GM12878 (cell line): ENCODE measurements around the gene NDE1. TPM values are rescaled to one million over a fixed set of nuclear protein-coding genes. Genes with fewer than 3 reads are reported as not detected.

Source experiments
- CBFB ChIP-seq: IDR thresholded peaks from 2 replicates; pipeline ENCODE4 v1.6.1; 2016; ENCODE audit warnings: antibody characterized with exemption, low read depth
- CBX3 ChIP-seq: fragments of 200-600 bp; sonication (generic); IDR thresholded peaks from 2 replicates; pipeline ENCODE4 v1.6.1; 2016; ENCODE audit warnings: low read depth, borderline replicate concordance
- EED ChIP-seq: sonication (generic); IDR thresholded peaks from 2 replicates; pipeline ENCODE4 v1.6.1; 2016; ENCODE audit warnings: antibody characterized with exemption, low read depth
- GATAD2B ChIP-seq: fragments of 450-650 bp; conservative IDR thresholded peaks from 2 replicates; pipeline ENCODE4 v1.6.1; 2017; ENCODE audit warnings: low read depth, mild to moderate bottlenecking, moderate library complexity
- HDAC2 ChIP-seq: fragments of 200-600 bp; sonication (generic); IDR thresholded peaks from 2 replicates; pipeline ENCODE4 v1.6.1; 2017
- KAT2A ChIP-seq: conservative IDR thresholded peaks from 2 replicates; pipeline ENCODE4 v1.6.1; 2011; ENCODE audit warnings: low read depth, low read length; ENCODE audit not compliant: control insufficient read depth
- MTA2 ChIP-seq: fragments of 450-650 bp; IDR thresholded peaks from 2 replicates; pipeline ENCODE4 v1.6.1; 2016; ENCODE audit warnings: low read depth, mild to moderate bottlenecking, moderate library complexity
- MTA3 ChIP-seq: IDR thresholded peaks from 2 replicates; pipeline ENCODE4 v1.6.1; 2012; ENCODE audit warnings: low read length, inconsistent platforms, borderline replicate concordance
- NFYA ChIP-seq: IDR thresholded peaks from 2 replicates; pipeline ENCODE4 v1.6.1; 2011; ENCODE audit warnings: low read depth, mild to moderate bottlenecking, low read length, improper control_type of control experiment, borderline replicate concordance
- NR2C1 ChIP-seq: fragments of 450-650 bp; IDR thresholded peaks from 2 replicates; pipeline ENCODE4 v1.6.1; 2017; ENCODE audit warnings: antibody characterized with exemption, mild to moderate bottlenecking, moderate library complexity
- NRF1 ChIP-seq: conservative IDR thresholded peaks from 2 replicates; pipeline ENCODE4 v1.6.1; 2011; ENCODE audit warnings: mild to moderate bottlenecking, low read depth, low read length, improper control_type of control experiment
- PAX5 ChIP-seq: IDR thresholded peaks from 2 replicates; pipeline ENCODE4 v1.6.1; 2011; ENCODE audit warnings: low read depth, low read length, borderline replicate concordance
- RB1 ChIP-seq: fragments of 450-650 bp; formaldehyde crosslinking; IDR thresholded peaks from 2 replicates; pipeline ENCODE4 v1.6.1; 2017; ENCODE audit warnings: mild to moderate bottlenecking, borderline replicate concordance
- SIX5 ChIP-seq: IDR thresholded peaks from 2 replicates; pipeline ENCODE4 v1.6.1; 2011; ENCODE audit warnings: mild to moderate bottlenecking, low read depth, low read length, moderate library complexity; ENCODE audit not compliant: severe bottlenecking
- STAT1 ChIP-seq: fragments of 450-650 bp; conservative IDR thresholded peaks from 2 replicates; pipeline ENCODE4 v1.6.1; 2014; ENCODE audit warnings: antibody characterized with exemption, mild to moderate bottlenecking
- WRNIP1 ChIP-seq: IDR thresholded peaks from 2 replicates; pipeline ENCODE4 v1.6.1; 2011; ENCODE audit warnings: low read depth, low read length, improper control_type of control experiment, borderline replicate concordance
- ZNF274 ChIP-seq: IDR thresholded peaks from one replicate; pipeline ENCODE4 v1.8.0; 2011; ENCODE audit not compliant: insufficient read length, insufficient read depth
- ZZZ3 ChIP-seq: IDR thresholded peaks from 2 replicates; pipeline ENCODE4 v1.6.1; 2011; ENCODE audit warnings: low read depth; ENCODE audit not compliant: control insufficient read depth, insufficient read length
- polyA plus RNA-seq, 11 experiments: library from polyadenylated mRNA; depleted of rRNA in 4 of 11; unstranded in 6 of 11; stranded (reverse) in 5 of 11; fragments of >200 nt; fragmentation: Nextera tagmentation in 4 of 11; fragmentation: Illumina TruSeq in 1 of 11; extraction: Ambion mirVana in 4 of 11; extraction: Trizol in 1 of 11; gene quantifications; 1 replicate in 1 of 11; 2 replicates in 10 of 11; pipeline versions ENCODE4 v1.2.1 to v1.2.3, GENCODE V29; 2011 to 2016; ENCODE audit warnings: inconsistent platforms in 2 of 11, missing spikeins in 2 of 11, low read depth in 1 of 11
- total RNA-seq, 4 experiments: library from RNA; depleted of rRNA in 3 of 4; stranded (reverse); fragments of >200 nt in 3 of 4; fragmentation: Illumina TruSeq in 1 of 4; extraction: Trizol in 1 of 4; gene quantifications; 2 replicates each; pipeline versions ENCODE4 v1.2.1 to v1.2.3, GENCODE V29; 2013 to 2021
- TF ChIP-seq, protein P1 (sequence below): fragments of 450-650 bp; IDR thresholded peaks from 2 replicates; pipeline ENCODE4 v1.6.1; 2016; ENCODE audit warnings: mild to moderate bottlenecking, moderate library complexity, borderline replicate concordance
- TF ChIP-seq, protein P2 (sequence below): fragments of 450-650 bp; IDR thresholded peaks from 2 replicates; pipeline ENCODE4 v1.6.1; 2018; ENCODE audit warnings: borderline replicate concordance, mild to moderate bottlenecking; ENCODE audit not compliant: partially characterized antibody
- TF ChIP-seq, protein P3 (sequence below): fragments of 450-650 bp; IDR thresholded peaks from 2 replicates; pipeline ENCODE4 v1.6.1; 2017; ENCODE audit warnings: mild to moderate bottlenecking, low read depth, inconsistent platforms; ENCODE audit not compliant: poor library complexity, severe bottlenecking
- TF ChIP-seq, protein P4 (sequence below): IDR thresholded peaks from 2 replicates; pipeline ENCODE4 v1.6.1; 2012; ENCODE audit warnings: low read depth, low read length, improper control_type of control experiment

NDE1 gene
- total and polyA plus RNA-seq, 10 of the 15 experiments (the other 5 are each of a cell fraction or from before 2014, with no cell fraction given): 5.7 to 148 (median 87.8) TPM

DNA sequence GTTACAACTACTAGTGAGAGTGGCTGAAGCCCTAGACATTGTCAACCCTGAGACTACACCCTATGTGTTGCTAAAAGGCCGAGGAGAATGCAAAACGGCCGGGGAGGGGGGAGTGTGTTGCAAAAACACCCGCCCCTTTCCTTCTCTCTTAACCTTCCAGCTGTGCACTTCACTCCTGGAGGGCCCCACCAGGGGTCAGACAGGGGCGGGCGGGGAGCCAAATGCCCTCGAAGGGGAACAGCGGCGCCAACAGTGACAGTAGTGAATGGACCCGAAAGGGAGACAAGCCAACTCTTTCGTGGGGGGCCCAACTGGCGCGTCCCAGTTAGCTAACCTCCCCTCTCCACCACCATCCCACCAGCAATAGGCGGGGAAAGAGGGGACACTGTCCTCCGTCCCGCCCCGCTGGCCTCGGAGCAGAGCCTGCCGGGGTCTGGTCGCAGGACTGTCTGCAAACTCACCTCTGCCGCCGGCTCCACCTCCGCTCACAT, 7.4 kb upstream of the NDE1 start (continued):
- no peak for TF ChIP-seq NRF1
- no peak for TF ChIP-seq STAT1
- TF ChIP-seq NR2C1: peak; percentile 49; the same call in 1 of the 2 replicates
- TF ChIP-seq PAX5: 0 out of 2 replicates have a peak, but pooled peaks have one; percentile 7
- TF ChIP-seq ZZZ3: no peak
- TF ChIP-seq MTA2: peak; percentile 36; the same call in 1 of the 2 replicates
- no peak for TF ChIP-seq CBFB
- TF ChIP-seq WRNIP1: no peak
- no peak for TF ChIP-seq NFYA
- TF ChIP-seq, protein P1, sequence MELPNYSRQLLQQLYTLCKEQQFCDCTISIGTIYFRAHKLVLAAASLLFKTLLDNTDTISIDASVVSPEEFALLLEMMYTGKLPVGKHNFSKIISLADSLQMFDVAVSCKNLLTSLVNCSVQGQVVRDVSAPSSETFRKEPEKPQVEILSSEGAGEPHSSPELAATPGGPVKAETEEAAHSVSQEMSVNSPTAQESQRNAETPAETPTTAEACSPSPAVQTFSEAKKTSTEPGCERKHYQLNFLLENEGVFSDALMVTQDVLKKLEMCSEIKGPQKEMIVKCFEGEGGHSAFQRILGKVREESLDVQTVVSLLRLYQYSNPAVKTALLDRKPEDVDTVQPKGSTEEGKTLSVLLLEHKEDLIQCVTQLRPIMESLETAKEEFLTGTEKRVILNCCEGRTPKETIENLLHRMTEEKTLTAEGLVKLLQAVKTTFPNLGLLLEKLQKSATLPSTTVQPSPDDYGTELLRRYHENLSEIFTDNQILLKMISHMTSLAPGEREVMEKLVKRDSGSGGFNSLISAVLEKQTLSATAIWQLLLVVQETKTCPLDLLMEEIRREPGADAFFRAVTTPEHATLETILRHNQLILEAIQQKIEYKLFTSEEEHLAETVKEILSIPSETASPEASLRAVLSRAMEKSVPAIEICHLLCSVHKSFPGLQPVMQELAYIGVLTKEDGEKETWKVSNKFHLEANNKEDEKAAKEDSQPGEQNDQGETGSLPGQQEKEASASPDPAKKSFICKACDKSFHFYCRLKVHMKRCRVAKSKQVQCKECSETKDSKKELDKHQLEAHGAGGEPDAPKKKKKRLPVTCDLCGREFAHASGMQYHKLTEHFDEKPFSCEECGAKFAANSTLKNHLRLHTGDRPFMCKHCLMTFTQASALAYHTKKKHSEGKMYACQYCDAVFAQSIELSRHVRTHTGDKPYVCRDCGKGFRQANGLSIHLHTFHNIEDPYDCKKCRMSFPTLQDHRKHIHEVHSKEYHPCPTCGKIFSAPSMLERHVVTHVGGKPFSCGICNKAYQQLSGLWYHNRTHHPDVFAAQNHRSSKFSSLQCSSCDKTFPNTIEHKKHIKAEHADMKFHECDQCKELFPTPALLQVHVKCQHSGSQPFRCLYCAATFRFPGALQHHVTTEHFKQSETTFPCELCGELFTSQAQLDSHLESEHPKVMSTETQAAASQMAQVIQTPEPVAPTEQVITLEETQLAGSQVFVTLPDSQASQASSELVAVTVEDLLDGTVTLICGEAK: no peak
- 0 out of 2 replicates have a peak, but pooled peaks have one; percentile 58 for TF ChIP-seq GATAD2B
- TF ChIP-seq RB1: no peak
- TF ChIP-seq, protein P2, sequence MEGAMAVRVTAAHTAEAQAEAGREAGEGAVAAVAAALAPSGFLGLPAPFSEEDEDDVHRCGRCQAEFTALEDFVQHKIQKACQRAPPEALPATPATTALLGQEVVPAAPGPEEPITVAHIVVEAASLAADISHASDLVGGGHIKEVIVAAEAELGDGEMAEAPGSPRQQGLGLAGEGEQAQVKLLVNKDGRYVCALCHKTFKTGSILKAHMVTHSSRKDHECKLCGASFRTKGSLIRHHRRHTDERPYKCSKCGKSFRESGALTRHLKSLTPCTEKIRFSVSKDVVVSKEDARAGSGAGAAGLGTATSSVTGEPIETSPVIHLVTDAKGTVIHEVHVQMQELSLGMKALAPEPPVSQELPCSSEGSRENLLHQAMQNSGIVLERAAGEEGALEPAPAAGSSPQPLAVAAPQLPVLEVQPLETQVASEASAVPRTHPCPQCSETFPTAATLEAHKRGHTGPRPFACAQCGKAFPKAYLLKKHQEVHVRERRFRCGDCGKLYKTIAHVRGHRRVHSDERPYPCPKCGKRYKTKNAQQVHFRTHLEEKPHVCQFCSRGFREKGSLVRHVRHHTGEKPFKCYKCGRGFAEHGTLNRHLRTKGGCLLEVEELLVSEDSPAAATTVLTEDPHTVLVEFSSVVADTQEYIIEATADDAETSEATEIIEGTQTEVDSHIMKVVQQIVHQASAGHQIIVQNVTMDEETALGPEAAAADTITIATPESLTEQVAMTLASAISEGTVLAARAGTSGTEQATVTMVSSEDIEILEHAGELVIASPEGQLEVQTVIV: no peak
- TF ChIP-seq SIX5: no peak
- TF ChIP-seq, protein P3, sequence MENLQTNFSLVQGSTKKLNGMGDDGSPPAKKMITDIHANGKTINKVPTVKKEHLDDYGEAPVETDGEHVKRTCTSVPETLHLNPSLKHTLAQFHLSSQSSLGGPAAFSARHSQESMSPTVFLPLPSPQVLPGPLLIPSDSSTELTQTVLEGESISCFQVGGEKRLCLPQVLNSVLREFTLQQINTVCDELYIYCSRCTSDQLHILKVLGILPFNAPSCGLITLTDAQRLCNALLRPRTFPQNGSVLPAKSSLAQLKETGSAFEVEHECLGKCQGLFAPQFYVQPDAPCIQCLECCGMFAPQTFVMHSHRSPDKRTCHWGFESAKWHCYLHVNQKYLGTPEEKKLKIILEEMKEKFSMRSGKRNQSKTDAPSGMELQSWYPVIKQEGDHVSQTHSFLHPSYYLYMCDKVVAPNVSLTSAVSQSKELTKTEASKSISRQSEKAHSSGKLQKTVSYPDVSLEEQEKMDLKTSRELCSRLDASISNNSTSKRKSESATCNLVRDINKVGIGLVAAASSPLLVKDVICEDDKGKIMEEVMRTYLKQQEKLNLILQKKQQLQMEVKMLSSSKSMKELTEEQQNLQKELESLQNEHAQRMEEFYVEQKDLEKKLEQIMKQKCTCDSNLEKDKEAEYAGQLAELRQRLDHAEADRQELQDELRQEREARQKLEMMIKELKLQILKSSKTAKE: peak; percentile 12
- no peak for TF ChIP-seq ZNF274
- no peak for TF ChIP-seq EED
- no peak for TF ChIP-seq HDAC2
- no peak for TF ChIP-seq CBX3
- TF ChIP-seq, protein P4, sequence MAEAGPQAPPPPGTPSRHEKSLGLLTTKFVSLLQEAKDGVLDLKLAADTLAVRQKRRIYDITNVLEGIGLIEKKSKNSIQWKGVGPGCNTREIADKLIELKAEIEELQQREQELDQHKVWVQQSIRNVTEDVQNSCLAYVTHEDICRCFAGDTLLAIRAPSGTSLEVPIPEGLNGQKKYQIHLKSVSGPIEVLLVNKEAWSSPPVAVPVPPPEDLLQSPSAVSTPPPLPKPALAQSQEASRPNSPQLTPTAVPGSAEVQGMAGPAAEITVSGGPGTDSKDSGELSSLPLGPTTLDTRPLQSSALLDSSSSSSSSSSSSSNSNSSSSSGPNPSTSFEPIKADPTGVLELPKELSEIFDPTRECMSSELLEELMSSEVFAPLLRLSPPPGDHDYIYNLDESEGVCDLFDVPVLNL: no peak
- TF ChIP-seq KAT2A: no peak
- no peak for TF ChIP-seq MTA3
